Effector memory CD8-positive, alpha-beta T cell (primary cell): ENCODE results near the gene HTR3A.

Source experiments
- ATAC-seq: fragments of 150-1000 bp; cut with Tn5 transposase; replicated peaks from 2 replicates; pipeline ENCODE4 v1.10.0; 2021; ENCODE audit warnings: mild to moderate bottlenecking, moderate library complexity
- DNase-seq, 3 experiments: peaks; one replicate each; pipeline ENCODE4 v3.0.0; 2021
- H3K27ac Mint-ChIP-seq, 2 donors: one replicate each; pipeline ENCODE4 v1.8.0; 2022; ENCODE audit warnings: mild to moderate bottlenecking in 2 of 2, mixed read lengths in 2 of 2, moderate library complexity in 2 of 2
- H3K27me3 Mint-ChIP-seq, 2 donors: one replicate each; pipeline ENCODE4 v1.8.0; 2022; ENCODE audit warnings: mixed read lengths in 2 of 2
- H3K36me3 Mint-ChIP-seq: one replicate; pipeline ENCODE4 v1.8.0; 2022; ENCODE audit warnings: mild to moderate bottlenecking, moderate library complexity, mixed read lengths; ENCODE audit not compliant: insufficient read depth
- H3K4me1 Mint-ChIP-seq, 2 donors: one replicate each; pipeline ENCODE4 v1.8.0; 2022; ENCODE audit warnings: low read depth in 2 of 2, mixed read lengths in 2 of 2
- H3K4me3 Mint-ChIP-seq, 2 donors: one replicate each; pipeline ENCODE4 v1.8.0; 2022; ENCODE audit warnings: mild to moderate bottlenecking in 2 of 2, mixed read lengths in 2 of 2, moderate library complexity in 2 of 2
- H3K9me3 Mint-ChIP-seq, 2 donors: one replicate each; pipeline ENCODE4 v1.8.0; 2022; ENCODE audit warnings: mixed read lengths in 2 of 2

HTR3A gene

GRCh38 chr11:114034956-114035355 lies 60.0 kb downstream of the HTR3A start:
- DNase-seq (no peak), ATAC-seq (no peak)
- H3K4me3 Mint-ChIP-seq = no peak overlapping the region
- peaks cover 25 to 30% of the 10 kb centered on the region in 2 donors for H3K27me3 Mint-ChIP-seq
- no peaks in the 10 kb centered on the region for H3K9me3 Mint-ChIP-seq
- peaks cover 0 to 3% of the 10 kb centered on the region in 2 donors for H3K4me1 Mint-ChIP-seq
- H3K27ac Mint-ChIP-seq = no peak overlapping the region
- H3K36me3 Mint-ChIP-seq = no peaks in the 10 kb centered on the region

- Mint-ChIP-seq H3K36me3 (no peaks in the 10 kb centered on the region), H3K9me3 (no peaks in the 10 kb centered on the region), H3K27me3 (peaks cover 13 to 19% of the 10 kb centered on the region in 2 donors), H3K4me1 (peaks cover 0 to 3% of the 10 kb centered on the region in 2 donors), H3K27ac (no peak overlapping the region), H3K4me3 (peak overlapping the region; percentile 26 to 33)
- ATAC-seq = peak; percentile 88
- DNase-seq = peak; percentile 31 to 50 (median 46)
These were observed 61.4 kb downstream of the HTR3A start for GRCh38 chr11:114036147-114036811.

- Mint-ChIP-seq H3K27ac (no peak overlapping the region), H3K36me3 (no peaks in the 10 kb centered on the region), H3K4me3 (no peak overlapping the region), H3K4me1 (peaks cover 0 to 1% of the 10 kb centered on the region in 2 donors), H3K27me3 (peaks cover 13% of the 10 kb centered on the region in 2 donors), H3K9me3 (no peaks in the 10 kb centered on the region)
- ATAC-seq (no peak), DNase-seq (no peak)
These were observed 62.0 kb downstream of the HTR3A start for GRCh38 chr11:114036958-114037357.

GRCh38 chr11:114039551-114039950 lies 64.6 kb downstream of the HTR3A start:
- ATAC-seq (no peak), DNase-seq (no peak)
- Mint-ChIP-seq H3K27me3 (peaks cover 5 to 10% of the 10 kb centered on the region in 2 donors), H3K27ac (no peak overlapping the region), H3K4me3 (no peak overlapping the region), H3K4me1 (peaks cover 10 to 11% of the 10 kb centered on the region in 2 donors), H3K36me3 (no peaks in the 10 kb centered on the region), H3K9me3 (no peaks in the 10 kb centered on the region)
